GM18505 (cell line): ENCODE results near the gene L2HGDH.

Source experiments
- ATAC-seq: cut with Tn5 transposase; IDR thresholded peaks from one replicate; pipeline ENCODE4 v1.9.1; 2021; ENCODE audit not compliant: unreplicated experiment
- POLR2A ChIP-seq: IDR thresholded peaks from 4 replicates; pipeline ENCODE4 v1.6.1; 2011; ENCODE audit warnings: borderline replicate concordance; ENCODE audit not compliant: insufficient read depth, insufficient read length; ENCODE audit errors: extremely low read depth

L2HGDH gene

GRCh38 chr14:50222055-50222613 lies 89.9 kb downstream of the L2HGDH start:
- TF ChIP-seq POLR2A: no peak
- ATAC-seq: no peak

GRCh38 chr14:50218501-50218900 lies 93.5 kb downstream of the L2HGDH start:
- ATAC-seq: no peak
- TF ChIP-seq POLR2A: no peak

- no peak for ATAC-seq
- TF ChIP-seq POLR2A: no peak
These were observed 96.6 kb downstream of the L2HGDH start for GRCh38 chr14:50215416-50215815.

GRCh38 chr14:50213795-50214194 lies 98.2 kb downstream of the L2HGDH start:
- TF ChIP-seq POLR2A: no peak

GRCh38 chr14:50212726-50213125 lies 99.3 kb downstream of the L2HGDH start:
- TF ChIP-seq POLR2A: no peak
- no peak for ATAC-seq

More at GRCh38 chr14:50213795-50214194, 98.2 kb downstream of the L2HGDH start:
- ATAC-seq: no peak

GRCh38 chr14:50210074-50210473 lies 102.0 kb downstream of the L2HGDH start:
- TF ChIP-seq POLR2A: no peak
- no peak for ATAC-seq

- no peak for TF ChIP-seq POLR2A
- ATAC-seq: no peak
These were observed 113.5 kb downstream of the L2HGDH start for GRCh38 chr14:50198499-50198898.

- ATAC-seq: no peak
- TF ChIP-seq POLR2A: no peak
These were observed 120.5 kb downstream of the L2HGDH start for GRCh38 chr14:50191499-50191898.
